Measurements from ENCODE around the gene KCNV2. TPM values are rescaled to one million over a fixed set of nuclear protein-coding genes. Genes with fewer than 3 reads are reported as not detected.

Gene KCNV2
- total and polyA plus RNA-seq, 2 donors (not counting 1 experiment from before 2014, with no cell fraction given) = not detected

DNA sequence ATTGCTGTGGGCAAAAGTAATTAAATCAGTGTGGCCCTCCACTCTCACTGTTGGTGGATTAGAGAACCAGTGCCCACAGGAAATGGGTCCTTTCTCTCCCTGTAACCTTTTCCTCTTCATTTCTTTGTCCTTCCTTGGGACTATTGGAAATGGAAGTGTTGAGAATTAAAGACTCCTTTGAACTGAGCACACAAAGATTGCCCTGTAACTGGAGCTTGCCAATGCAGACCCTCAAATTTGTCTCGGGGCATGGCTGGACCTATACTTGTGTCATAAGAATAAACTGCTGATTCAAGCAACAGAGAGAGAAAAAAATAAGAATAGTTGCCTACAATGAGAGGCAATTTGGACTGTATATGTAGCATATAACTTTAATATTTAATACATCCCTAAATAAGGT is 13.7 kb downstream of the KCNV2 start:
- intact Hi-C loops (cut with micrococcal nuclease) = no loop called here
- TF ChIP-seq, protein P1, sequence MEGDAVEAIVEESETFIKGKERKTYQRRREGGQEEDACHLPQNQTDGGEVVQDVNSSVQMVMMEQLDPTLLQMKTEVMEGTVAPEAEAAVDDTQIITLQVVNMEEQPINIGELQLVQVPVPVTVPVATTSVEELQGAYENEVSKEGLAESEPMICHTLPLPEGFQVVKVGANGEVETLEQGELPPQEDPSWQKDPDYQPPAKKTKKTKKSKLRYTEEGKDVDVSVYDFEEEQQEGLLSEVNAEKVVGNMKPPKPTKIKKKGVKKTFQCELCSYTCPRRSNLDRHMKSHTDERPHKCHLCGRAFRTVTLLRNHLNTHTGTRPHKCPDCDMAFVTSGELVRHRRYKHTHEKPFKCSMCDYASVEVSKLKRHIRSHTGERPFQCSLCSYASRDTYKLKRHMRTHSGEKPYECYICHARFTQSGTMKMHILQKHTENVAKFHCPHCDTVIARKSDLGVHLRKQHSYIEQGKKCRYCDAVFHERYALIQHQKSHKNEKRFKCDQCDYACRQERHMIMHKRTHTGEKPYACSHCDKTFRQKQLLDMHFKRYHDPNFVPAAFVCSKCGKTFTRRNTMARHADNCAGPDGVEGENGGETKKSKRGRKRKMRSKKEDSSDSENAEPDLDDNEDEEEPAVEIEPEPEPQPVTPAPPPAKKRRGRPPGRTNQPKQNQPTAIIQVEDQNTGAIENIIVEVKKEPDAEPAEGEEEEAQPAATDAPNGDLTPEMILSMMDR (IDR thresholded peaks at IDR 0.05) = no peak
- TF ChIP-seq EZH2 (IDR thresholded peaks at IDR 0.05; ENCODE audit: borderline replicate concordance, insufficient read depth, low read depth, low read length, poor library complexity, severe bottlenecking) = no peak
- H3K27ac ChIP-seq (ENCODE audit: low read length in 2 of 2) = no peak overlapping the region
- peaks cover 14% of the 10 kb centered on the region for H3K4me1 Mint-ChIP-seq
- POLR2A ChIA-PET = no interaction called here
- H3K9me3 ChIP-seq (ENCODE audit: control extremely low read depth in 1 of 3, control insufficient read depth in 2 of 3, insufficient read depth in 1 of 3, low read length in 2 of 3) = no peaks in the 10 kb centered on the region
- H3K79me2 ChIP-seq (ENCODE audit: control insufficient read depth, insufficient read depth, low read length) = no peaks in the 10 kb centered on the region
- no peak overlapping the region for H3K4me3 ChIP-seq (ENCODE audit: control extremely low read depth in 1 of 5, extremely low read depth in 1 of 5, insufficient read depth in 1 of 5, low read depth in 2 of 5, low read length in 4 of 5)
- H3K27ac Mint-ChIP-seq = no peak overlapping the region
- H3K9ac ChIP-seq (ENCODE audit: low read length) = no peak overlapping the region
- peaks cover 0 to 1% of the 10 kb centered on the region in 2 experiments for H3K36me3 ChIP-seq (replicated peaks in 1 of 2; ENCODE audit: control extremely low read depth in 1 of 2, control insufficient read depth in 1 of 2, extremely low read depth in 1 of 2, insufficient read depth in 2 of 2, low read length in 1 of 2)
- no CpG with 5 or more reads among the region's 1 CpG for WGBS (ENCODE audit: insufficient coverage)
- ATAC-seq (ENCODE audit: low read depth) (no peak), DNase-seq (no peak)
- no peak overlapping the region for H2AFZ ChIP-seq (ENCODE audit: insufficient read depth, low read depth, low read length, poor library complexity, severe bottlenecking)
- no peaks in the 10 kb centered on the region for H3K27me3 ChIP-seq (replicated peaks in 1 of 4; ENCODE audit: control extremely low read depth in 1 of 4, control insufficient read depth in 3 of 4, insufficient read depth in 4 of 4, low read length in 3 of 4)
- H4K20me1 ChIP-seq (ENCODE audit: control insufficient read depth, insufficient read depth, low read length, poor library complexity, severe bottlenecking) = no peaks in the 10 kb centered on the region
- CTCF ChIA-PET = interaction anchor here (0.6 kb wide), 1 partner anchor 403 kb away, joined by 3 read pairs; no protein-coding TSS in a partner anchor
- H3K4me3 Mint-ChIP-seq = no peak overlapping the region
- no peaks in the 10 kb centered on the region for H3K9me3 Mint-ChIP-seq (ENCODE audit: insufficient read depth)
- H3K4me2 ChIP-seq (replicated peaks; ENCODE audit: low read depth, low read length, poor library complexity, severe bottlenecking) = no peak overlapping the region
- H3K27me3 Mint-ChIP-seq = no peaks in the 10 kb centered on the region
- H3K4me1 ChIP-seq (ENCODE audit: control insufficient read depth in 2 of 2, insufficient read depth in 2 of 2, low read length in 2 of 2) = peaks cover 3 to 7% of the 10 kb centered on the region in 2 donors

DNA sequence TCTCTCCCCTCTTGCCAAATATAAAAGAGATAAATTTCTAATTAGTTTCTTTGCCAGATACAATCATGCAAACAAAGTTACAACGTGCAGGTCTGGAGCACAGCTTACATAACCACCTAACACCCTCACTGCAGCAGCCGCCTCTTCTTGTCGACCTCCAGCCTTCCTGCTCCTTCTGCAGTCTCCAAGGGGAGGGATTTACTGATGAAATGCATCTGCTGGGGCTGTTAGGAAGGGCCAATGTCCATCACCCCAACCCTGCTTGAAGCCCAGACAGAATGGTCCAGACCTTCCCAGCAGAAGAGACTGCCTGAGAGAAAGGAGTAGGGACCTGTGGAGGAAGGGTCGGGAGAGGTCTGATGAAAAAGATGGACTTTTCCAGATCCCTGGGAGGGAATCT is 15.2 kb downstream of the KCNV2 start:
- POLR2A ChIA-PET = no interaction called here
- ATAC-seq (ENCODE audit: low read depth) (no peak), DNase-seq (no peak)
- H3K27ac Mint-ChIP-seq = no peak overlapping the region
- H3K9ac ChIP-seq (ENCODE audit: low read length) = no peak overlapping the region
- H3K4me1 ChIP-seq (ENCODE audit: control insufficient read depth in 2 of 2, insufficient read depth in 2 of 2, low read length in 2 of 2) = peaks cover 3 to 7% of the 10 kb centered on the region in 2 donors
- H3K27me3 Mint-ChIP-seq = no peaks in the 10 kb centered on the region
- CTCF ChIA-PET = no interaction called here
- H3K4me1 Mint-ChIP-seq = peaks cover 14% of the 10 kb centered on the region
- no peak overlapping the region for H3K27ac ChIP-seq (ENCODE audit: low read length in 2 of 2)
- no peaks in the 10 kb centered on the region for H3K9me3 Mint-ChIP-seq (ENCODE audit: insufficient read depth)
- no CpG with 5 or more reads among the region's 4 CpGs for WGBS (ENCODE audit: insufficient coverage)
- no peak overlapping the region for H3K4me3 ChIP-seq (ENCODE audit: control extremely low read depth in 1 of 5, extremely low read depth in 1 of 5, insufficient read depth in 1 of 5, low read depth in 2 of 5, low read length in 4 of 5)
- H3K79me2 ChIP-seq (ENCODE audit: control insufficient read depth, insufficient read depth, low read length) = no peaks in the 10 kb centered on the region
- no peaks in the 10 kb centered on the region for H3K9me3 ChIP-seq (ENCODE audit: control extremely low read depth in 1 of 3, control insufficient read depth in 2 of 3, insufficient read depth in 1 of 3, low read length in 2 of 3)
- no peak overlapping the region for H2AFZ ChIP-seq (ENCODE audit: insufficient read depth, low read depth, low read length, poor library complexity, severe bottlenecking)
- H3K4me2 ChIP-seq (replicated peaks; ENCODE audit: low read depth, low read length, poor library complexity, severe bottlenecking) = no peak overlapping the region
- no peaks in the 10 kb centered on the region for H4K20me1 ChIP-seq (ENCODE audit: control insufficient read depth, insufficient read depth, low read length, poor library complexity, severe bottlenecking)
- H3K27me3 ChIP-seq (replicated peaks in 1 of 4; ENCODE audit: control extremely low read depth in 1 of 4, control insufficient read depth in 3 of 4, insufficient read depth in 4 of 4, low read length in 3 of 4) = no peaks in the 10 kb centered on the region
- peaks cover 0 to 1% of the 10 kb centered on the region in 2 experiments for H3K36me3 ChIP-seq (replicated peaks in 1 of 2; ENCODE audit: control extremely low read depth in 1 of 2, control insufficient read depth in 1 of 2, extremely low read depth in 1 of 2, insufficient read depth in 2 of 2, low read length in 1 of 2)
- no peak overlapping the region for H3K4me3 Mint-ChIP-seq
- TF ChIP-seq EZH2 (IDR thresholded peaks at IDR 0.05; ENCODE audit: borderline replicate concordance, insufficient read depth, low read depth, low read length, poor library complexity, severe bottlenecking) = no peak
- TF ChIP-seq, protein P1 (IDR thresholded peaks at IDR 0.05) = no peak
- intact Hi-C loops (cut with micrococcal nuclease) = no loop called here

Measured in B cell (primary cell).